Stimulated activated memory B cell treated with anti-CD40 and anti-IgM and Interleukin-4, amounts not matched to agents 10 μg/mL and 1 μg/mL and 100 μg/mL, for 72 hours (primary cell): ENCODE measurements around the gene RSRC2.
"Not testable (repeated sequence)": the region's sequence is repeated elsewhere in the genome, so short reads cannot be mapped to it uniquely, and the experiment has no call there.

Experiments used
- ATAC-seq: fragments of 150-1000 bp; cut with Tn5 transposase; 2 replicates; pipeline ENCODE4 v1.10.0; 2021
- H3K27ac Mint-ChIP-seq: one replicate; pipeline ENCODE4 v1.8.0; 2022; ENCODE audit warnings: mild to moderate bottlenecking, mixed read lengths
- H3K27me3 Mint-ChIP-seq: one replicate; pipeline ENCODE4 v1.8.0; 2022; ENCODE audit warnings: mixed read lengths
- H3K36me3 Mint-ChIP-seq: one replicate; pipeline ENCODE4 v1.8.0; 2022; ENCODE audit warnings: mixed read lengths
- H3K4me1 Mint-ChIP-seq: one replicate; pipeline ENCODE4 v1.8.0; 2022; ENCODE audit warnings: mixed read lengths
- H3K4me3 Mint-ChIP-seq: one replicate; pipeline ENCODE4 v1.8.0; 2022; ENCODE audit warnings: mild to moderate bottlenecking, moderate library complexity, mixed read lengths
- H3K9me3 Mint-ChIP-seq: one replicate; pipeline ENCODE4 v1.8.0; 2022; ENCODE audit warnings: mixed read lengths

RSRC2 gene

DNA sequence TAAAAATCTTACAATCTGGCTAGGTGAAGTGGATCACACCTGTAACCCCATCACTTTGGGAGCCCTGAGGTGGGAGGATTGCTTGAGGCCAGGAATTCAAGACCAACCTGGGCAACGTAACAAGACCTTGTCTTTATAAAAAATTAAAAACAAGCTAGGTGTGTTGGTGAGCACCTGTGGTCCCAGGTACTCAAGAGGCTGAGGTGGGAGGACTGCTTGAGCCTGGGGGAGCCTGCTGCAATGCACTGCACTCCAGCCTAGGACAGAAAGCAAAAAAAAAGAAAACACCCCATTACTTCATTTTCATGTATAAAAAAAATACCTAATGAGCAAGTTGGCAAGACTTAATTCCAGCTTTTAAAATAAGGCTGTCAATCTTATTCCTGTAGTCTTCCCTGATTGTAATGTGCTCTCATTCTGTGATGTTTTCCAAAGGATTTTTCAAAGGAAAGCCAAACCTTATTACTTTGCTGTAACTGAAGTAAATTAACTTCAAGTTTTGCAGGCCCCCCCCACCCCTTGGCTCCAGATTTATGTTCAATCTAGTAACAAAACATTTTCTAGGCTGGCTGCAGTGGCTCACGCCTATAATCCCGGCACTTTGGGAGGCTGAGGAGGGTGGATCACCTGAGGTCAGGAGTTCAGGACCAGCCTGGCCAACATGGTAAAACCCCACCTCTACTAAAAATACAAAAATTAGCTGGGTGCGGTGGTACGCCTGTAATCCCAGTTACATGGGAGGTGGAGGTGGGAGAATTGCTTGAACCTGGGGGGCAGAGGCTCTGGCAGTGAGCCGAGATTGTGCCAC lies 22.7 kb downstream of the RSRC2 start:
- no peaks in the 10 kb centered on the region for H3K27me3 Mint-ChIP-seq
- peaks cover 25% of the 10 kb centered on the region for H3K36me3 Mint-ChIP-seq
- peak overlapping the region; percentile 97 for H3K27ac Mint-ChIP-seq
- H3K4me1 Mint-ChIP-seq, result peaks cover 36% of the 10 kb centered on the region
- H3K4me3 Mint-ChIP-seq, result no peak overlapping the region
- ATAC-seq, result no peak
- H3K9me3 Mint-ChIP-seq, result no peaks in the 10 kb centered on the region

DNA sequence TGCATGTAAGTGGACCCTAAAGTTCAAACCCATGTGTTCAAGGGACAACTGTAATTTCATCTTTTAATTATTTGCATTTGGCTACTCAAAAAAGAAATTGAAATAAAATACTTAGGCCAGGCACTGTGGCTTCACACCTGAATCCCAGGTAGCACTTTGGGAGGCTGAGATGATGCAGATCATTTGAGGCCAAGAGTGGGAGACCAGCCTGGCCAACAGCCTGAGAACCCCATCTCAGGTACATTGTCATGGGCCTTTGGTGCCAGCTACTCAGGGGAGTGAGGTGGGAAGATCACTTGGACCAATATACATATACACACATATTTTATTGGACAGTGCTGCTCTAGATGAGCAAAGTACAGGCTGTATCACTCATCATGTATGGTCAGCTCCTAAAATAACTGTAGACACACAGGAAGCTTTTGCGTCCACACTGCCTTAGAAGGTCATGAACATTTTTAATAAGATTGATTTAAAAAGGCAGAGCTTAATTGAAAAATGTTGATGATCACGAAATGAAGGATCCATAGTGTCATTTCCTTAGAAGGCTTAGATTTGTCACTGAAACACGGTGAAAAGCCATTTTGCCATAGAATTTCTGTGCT lies 23.5 kb downstream of the RSRC2 start:
- H3K4me3 Mint-ChIP-seq, result no peak overlapping the region
- no peaks in the 10 kb centered on the region for H3K9me3 Mint-ChIP-seq
- peak overlapping the region; percentile 97 for H3K27ac Mint-ChIP-seq
- no peak for ATAC-seq
- peaks cover 43% of the 10 kb centered on the region for H3K4me1 Mint-ChIP-seq
- H3K27me3 Mint-ChIP-seq, result no peaks in the 10 kb centered on the region
- H3K36me3 Mint-ChIP-seq, result peaks cover 25% of the 10 kb centered on the region

- Mint-ChIP-seq H3K27ac (peak overlapping the region; percentile 97), H3K27me3 (no peaks in the 10 kb centered on the region), H3K4me3 (peak overlapping the region; percentile 99), H3K36me3 (peaks cover 21% of the 10 kb centered on the region), H3K9me3 (no peaks in the 10 kb centered on the region), H3K4me1 (peaks cover 54% of the 10 kb centered on the region)
- ATAC-seq, result peak; percentile 34
Measured at GRCh38 chr12:122501489-122501989, 25.2 kb downstream of the RSRC2 start.

DNA sequence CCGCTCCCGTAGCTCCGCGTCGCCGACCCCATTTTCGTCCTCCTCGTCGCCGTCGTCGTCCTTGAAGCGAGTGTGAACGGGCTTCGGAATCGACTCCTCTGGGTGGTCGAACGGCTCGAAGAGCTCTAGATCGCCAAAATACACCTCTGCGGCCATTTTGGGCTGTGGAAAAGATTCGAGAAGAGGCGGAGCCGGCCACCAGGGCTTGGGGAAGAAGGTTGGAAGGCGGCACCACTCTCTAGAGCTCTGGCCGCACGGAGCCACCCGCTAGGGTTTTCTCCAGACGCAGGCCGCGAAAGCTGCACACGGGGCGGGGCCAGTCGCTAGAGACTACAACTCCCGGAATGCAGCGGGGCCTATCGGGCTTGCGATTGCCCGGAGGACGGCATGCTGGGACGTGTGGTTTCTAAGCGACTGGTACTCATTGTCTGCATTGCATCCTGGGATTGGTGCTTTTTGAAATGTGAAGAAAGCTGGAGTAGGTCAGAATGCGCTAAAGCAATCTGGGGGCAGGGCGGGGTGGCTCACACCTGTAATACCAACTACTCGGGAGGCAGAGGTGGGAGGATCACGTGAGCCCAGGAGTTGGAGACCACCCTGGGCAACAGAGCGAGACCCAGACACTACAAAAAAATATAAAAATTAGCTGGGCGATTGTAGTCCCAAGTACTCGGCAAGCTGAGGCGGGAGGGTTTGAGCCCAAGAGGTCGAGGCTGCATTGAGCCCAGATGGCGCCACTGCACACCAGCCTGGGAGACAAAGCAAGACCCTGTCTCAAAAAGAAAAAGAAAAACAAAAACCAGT lies 25.8 kb downstream of the RSRC2 start, which contains the start of gene ZCCHC8:
Gene ZCCHC8, minus strand, starts transcription at position 248 of the 804 bp plus-strand sequence. Its CDS starts 92 bp downstream, at position 156.
- Mint-ChIP-seq H3K27me3 (no peaks in the 10 kb centered on the region), H3K4me1 (peaks cover 51% of the 10 kb centered on the region), H3K36me3 (peaks cover 17% of the 10 kb centered on the region), H3K27ac (peak within 1 kb of the TSS; percentile 97), H3K9me3 (no peaks in the 10 kb centered on the region), H3K4me3 (peak within 1 kb of the TSS; percentile 99)
- peak; percentile 98 for ATAC-seq

DNA sequence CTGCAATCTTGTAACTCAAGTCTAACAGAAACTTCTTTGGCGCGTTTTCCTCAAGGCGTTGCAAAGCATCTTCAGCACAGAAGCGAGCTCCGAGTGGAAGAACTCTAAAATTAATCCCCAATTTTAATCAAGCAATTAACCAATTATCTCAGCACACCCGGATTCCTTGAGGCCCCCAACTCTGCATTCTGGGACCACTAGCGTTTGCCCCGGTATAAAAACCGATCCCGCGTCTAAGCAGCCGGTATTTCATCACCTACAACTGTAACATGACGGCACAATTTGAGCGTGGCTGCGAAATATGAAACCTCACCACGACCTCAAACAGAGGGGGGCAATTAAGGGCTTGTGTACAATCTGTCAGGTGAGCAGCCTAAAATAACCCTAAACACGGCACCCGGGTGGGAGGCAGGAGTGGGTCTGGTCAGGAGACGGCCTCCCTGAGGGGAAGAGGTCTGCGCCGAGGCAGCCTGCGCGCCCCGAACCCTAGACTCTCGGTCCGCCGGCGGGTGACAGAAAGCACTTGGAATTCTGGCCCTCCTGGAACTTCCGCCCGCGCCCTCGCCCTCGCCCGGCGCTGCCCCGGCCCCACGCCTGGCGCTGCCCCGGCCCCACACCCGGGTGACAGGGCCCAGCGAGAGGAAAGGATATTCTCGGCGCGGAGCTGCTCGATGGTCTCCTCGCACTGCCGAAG lies 26.6 kb downstream of the RSRC2 start:
- peak; percentile 38 for ATAC-seq
- peak overlapping the region; percentile 99 for H3K4me3 Mint-ChIP-seq
- H3K36me3 Mint-ChIP-seq, result peaks cover 15% of the 10 kb centered on the region
- peak overlapping the region; percentile 97 for H3K27ac Mint-ChIP-seq
- H3K27me3 Mint-ChIP-seq, result no peaks in the 10 kb centered on the region
- H3K9me3 Mint-ChIP-seq, result no peaks in the 10 kb centered on the region
- H3K4me1 Mint-ChIP-seq, result peaks cover 56% of the 10 kb centered on the region

DNA sequence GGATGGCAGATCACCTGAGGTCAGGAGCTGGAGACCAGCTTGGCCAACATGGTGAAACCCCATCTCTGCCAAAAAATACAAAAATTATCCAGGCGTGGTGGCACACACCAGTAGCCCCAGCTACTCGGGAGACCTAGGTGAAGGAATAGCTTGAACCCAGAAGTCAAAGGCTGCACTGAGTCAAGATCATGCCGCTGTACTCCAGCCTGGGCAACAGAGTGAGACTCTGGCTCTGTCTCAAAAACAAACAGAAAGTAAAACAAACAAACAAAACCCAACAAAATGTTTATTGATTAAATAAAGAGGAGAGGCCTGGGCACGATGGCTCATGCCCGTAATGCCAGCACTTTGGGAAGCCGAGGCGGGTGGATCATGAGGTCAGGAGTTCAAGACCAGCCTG lies 31.5 kb downstream of the RSRC2 start:
- H3K36me3 Mint-ChIP-seq, result peaks cover 42% of the 10 kb centered on the region
- H3K27ac Mint-ChIP-seq, result no peak overlapping the region

GRCh38 chr12:122493222-122493621 lies 33.5 kb downstream of the RSRC2 start:
- ATAC-seq, H3K9me3 Mint-ChIP-seq, H3K27ac Mint-ChIP-seq, H3K4me3 Mint-ChIP-seq, H3K27me3 Mint-ChIP-seq: not testable (repeated sequence)
- H3K36me3 Mint-ChIP-seq, result peaks cover 46% of the 10 kb centered on the region
- peaks cover 32% of the 10 kb centered on the region for H3K4me1 Mint-ChIP-seq

More for the DNA sequence above, 31.5 kb downstream of the RSRC2 start:
- peaks cover 51% of the 10 kb centered on the region for H3K4me1 Mint-ChIP-seq
- no peaks in the 10 kb centered on the region for H3K27me3 Mint-ChIP-seq
- H3K4me3 Mint-ChIP-seq, result no peak overlapping the region
- ATAC-seq, result no peak
- H3K9me3 Mint-ChIP-seq, result no peaks in the 10 kb centered on the region

DNA sequence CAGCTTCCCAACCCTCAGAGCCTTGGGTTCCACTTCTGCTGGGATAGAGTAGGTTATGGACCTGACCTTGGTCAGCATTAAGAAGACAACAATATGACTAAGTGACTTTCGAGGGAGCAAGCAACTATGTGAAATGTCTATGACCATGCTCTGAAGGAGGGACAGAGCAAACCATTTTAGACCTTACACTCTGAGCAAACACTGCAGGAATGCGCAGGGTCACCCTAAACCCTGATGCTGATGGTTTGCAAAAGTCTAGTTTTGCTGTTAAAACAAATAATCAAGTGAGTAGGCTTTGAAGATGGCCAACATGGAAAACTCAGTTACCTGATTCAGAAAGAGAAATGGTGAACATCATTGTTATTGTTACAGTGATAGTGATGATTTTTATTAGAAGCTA lies 34.7 kb downstream of the RSRC2 start:
- H3K4me3 Mint-ChIP-seq, result no peak overlapping the region

DNA sequence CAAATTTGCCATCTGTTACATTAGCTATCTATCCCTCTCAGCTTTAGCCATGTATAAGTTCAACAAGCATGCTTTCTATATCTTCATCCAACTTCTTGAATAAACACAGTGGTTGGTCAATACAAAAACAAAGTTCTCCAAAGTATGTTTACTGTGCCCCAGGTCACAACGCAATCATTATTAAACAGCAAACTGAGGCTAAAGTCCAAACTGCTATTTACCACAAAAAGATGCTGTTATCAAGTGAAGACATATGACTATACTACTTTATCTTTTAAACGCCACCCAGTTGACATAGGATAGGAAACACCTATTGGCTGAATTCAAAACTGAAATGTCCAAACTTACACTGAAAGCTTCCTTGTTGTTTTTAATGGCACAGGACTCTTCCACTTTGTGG lies 37.7 kb downstream of the RSRC2 start:
- no peak overlapping the region for H3K4me3 Mint-ChIP-seq
- peaks cover 7% of the 10 kb centered on the region for H3K4me1 Mint-ChIP-seq
- no peak for ATAC-seq
- no peaks in the 10 kb centered on the region for H3K9me3 Mint-ChIP-seq
- H3K27me3 Mint-ChIP-seq, result no peaks in the 10 kb centered on the region
- peaks cover 56% of the 10 kb centered on the region for H3K36me3 Mint-ChIP-seq
- H3K27ac Mint-ChIP-seq, result no peak overlapping the region

More for the DNA sequence above, 34.7 kb downstream of the RSRC2 start:
- no peak overlapping the region for H3K27ac Mint-ChIP-seq
- peaks cover 25% of the 10 kb centered on the region for H3K4me1 Mint-ChIP-seq
- peaks cover 48% of the 10 kb centered on the region for H3K36me3 Mint-ChIP-seq
- H3K27me3 Mint-ChIP-seq, result no peaks in the 10 kb centered on the region
- H3K9me3 Mint-ChIP-seq, result no peaks in the 10 kb centered on the region
- ATAC-seq, result no peak

DNA sequence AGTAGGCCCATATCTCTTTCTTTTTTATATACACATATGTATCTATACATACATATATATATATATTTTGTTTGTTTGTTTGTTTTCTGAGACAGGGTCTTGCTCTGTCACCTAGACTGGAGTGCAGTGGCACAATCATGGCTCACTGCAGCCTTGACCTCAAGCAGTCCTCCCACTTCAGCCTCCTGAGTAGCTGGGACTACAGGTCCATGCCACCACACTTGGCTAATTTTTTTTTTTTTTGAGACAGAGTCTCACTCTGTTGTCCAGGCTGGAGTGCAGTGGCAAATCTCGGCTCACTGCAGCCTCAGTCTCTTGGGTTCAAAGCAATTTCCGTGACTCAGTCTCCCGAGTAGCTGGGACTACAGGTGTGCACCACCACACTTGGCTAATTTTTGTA lies 38.9 kb downstream of the RSRC2 start:
- ATAC-seq, H3K27ac Mint-ChIP-seq, H3K9me3 Mint-ChIP-seq, H3K4me3 Mint-ChIP-seq, H3K27me3 Mint-ChIP-seq, H3K4me1 Mint-ChIP-seq: not testable (repeated sequence)
- peaks cover 66% of the 10 kb centered on the region for H3K36me3 Mint-ChIP-seq

GRCh38 chr12:122486805-122487426 lies 39.8 kb downstream of the RSRC2 start:
- Mint-ChIP-seq H3K27ac (no peak overlapping the region), H3K4me1 (peaks cover 7% of the 10 kb centered on the region), H3K36me3 (peaks cover 62% of the 10 kb centered on the region), H3K9me3 (no peaks in the 10 kb centered on the region), H3K27me3 (no peaks in the 10 kb centered on the region), H3K4me3 (no peak overlapping the region)
- no peak for ATAC-seq

DNA sequence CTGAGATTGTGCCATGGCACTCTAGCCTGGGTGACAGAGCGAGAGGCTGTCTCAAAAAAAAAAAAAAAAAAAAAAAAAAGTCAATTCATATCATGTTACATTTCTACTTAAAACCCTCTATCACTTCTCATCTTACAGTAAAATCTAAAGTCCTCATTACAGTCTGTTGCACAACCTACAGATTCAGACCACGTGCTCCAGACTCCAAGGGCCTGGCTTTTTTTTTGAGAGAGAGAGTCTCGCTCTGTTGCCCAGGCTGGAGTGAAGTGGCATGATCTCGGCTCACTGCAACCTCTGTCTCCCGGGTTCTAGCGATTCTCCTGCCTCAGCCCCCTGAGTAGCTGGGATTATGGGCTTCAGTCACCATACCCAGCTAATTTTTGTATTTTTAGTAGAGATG lies 40.4 kb downstream of the RSRC2 start:
- H3K36me3 Mint-ChIP-seq, result peaks cover 58% of the 10 kb centered on the region
- not testable (repeated sequence) for H3K27ac Mint-ChIP-seq, H3K4me1 Mint-ChIP-seq, H3K27me3 Mint-ChIP-seq, H3K4me3 Mint-ChIP-seq, ATAC-seq, H3K9me3 Mint-ChIP-seq

DNA sequence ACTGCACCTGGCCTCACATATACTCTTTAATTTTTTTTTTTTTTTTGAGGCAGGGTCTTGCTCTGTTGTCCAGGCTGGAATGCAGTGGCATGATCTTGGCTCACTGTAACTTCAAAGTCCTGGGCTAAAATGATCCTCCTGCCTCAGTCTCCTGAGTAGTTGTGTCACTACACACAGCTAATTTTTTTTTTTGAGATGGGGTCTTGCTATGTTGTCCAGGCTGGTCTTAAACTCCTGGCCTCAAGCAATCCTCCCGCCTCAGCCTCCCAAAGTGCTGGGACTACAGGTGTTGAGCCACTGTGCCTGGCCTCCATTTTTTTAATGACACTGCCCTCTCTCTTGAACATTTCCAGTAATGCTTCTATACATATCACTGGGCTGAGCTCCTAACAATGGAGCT lies 42.4 kb downstream of the RSRC2 start:
- Mint-ChIP-seq H3K27ac (peak overlapping the region; percentile 10), H3K36me3 (peaks cover 53% of the 10 kb centered on the region)
- not testable (repeated sequence) for H3K4me3 Mint-ChIP-seq, ATAC-seq, H3K9me3 Mint-ChIP-seq, H3K27me3 Mint-ChIP-seq, H3K4me1 Mint-ChIP-seq

DNA sequence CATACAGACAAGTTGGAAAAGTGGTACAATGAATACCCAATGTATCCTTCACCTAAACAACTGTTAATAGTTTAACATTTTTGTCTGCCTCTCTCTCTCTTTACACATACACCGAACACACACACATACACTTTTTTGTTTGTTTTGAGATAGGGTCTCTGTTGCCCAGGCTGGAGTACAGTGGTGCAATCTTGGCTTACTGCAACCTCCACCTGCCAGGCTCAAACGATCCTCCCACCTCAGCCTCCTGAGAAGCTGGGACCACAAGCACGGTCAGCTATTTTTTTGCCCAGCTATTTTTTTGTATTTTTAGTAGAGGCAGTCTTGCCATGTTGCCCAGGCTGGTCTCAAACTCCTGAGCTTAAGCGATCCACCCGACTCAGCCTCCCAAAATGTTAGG lies 42.8 kb downstream of the RSRC2 start:
- Mint-ChIP-seq H3K4me3 (no peak overlapping the region), H3K27ac (no peak overlapping the region), H3K9me3 (no peaks in the 10 kb centered on the region), H3K27me3 (no peaks in the 10 kb centered on the region), H3K4me1 (no peaks in the 10 kb centered on the region), H3K36me3 (peaks cover 53% of the 10 kb centered on the region)
- no peak for ATAC-seq
